K562 (cell line): ENCODE data around the gene TAF8. TPM values are rescaled to one million over a fixed set of nuclear protein-coding genes. Genes with fewer than 3 reads are reported as not detected.

Experiments used
- CREBBP ChIP-seq: IDR thresholded peaks from one replicate; pipeline ENCODE4 v1.6.1; 2012; ENCODE audit warnings: low read depth, mild to moderate bottlenecking, control low read depth, inconsistent platforms, low read length
- FOXJ3 ChIP-seq: sonication (generic); formaldehyde crosslinking; IDR thresholded peaks from 2 replicates; pipeline ENCODE4 v1.4.0; 2020; ENCODE audit warnings: mild to moderate bottlenecking, missing genetic modification reagents
- POLR3G ChIP-seq: IDR thresholded peaks from 2 replicates; pipeline ENCODE4 v1.6.1; 2011; ENCODE audit not compliant: insufficient read length, insufficient replicate concordance; ENCODE audit errors: extremely low read depth
- PURB ChIP-seq: sonication (generic); formaldehyde crosslinking; IDR thresholded peaks from 2 replicates; pipeline ENCODE4 v1.9.0; 2021; ENCODE audit warnings: low read depth, mild to moderate bottlenecking, missing genetic modification reagents
- TBL1XR1 ChIP-seq, 2 experiments: IDR thresholded peaks; 2 replicates each; pipeline ENCODE4 v1.6.1; 2012; ENCODE audit warnings: improper control_type of control experiment in 2 of 2, low read length in 2 of 2, mild to moderate bottlenecking in 1 of 2
- ZNF3 ChIP-seq: fragments of 250-450 bp; sonication (Bioruptor Pico); IDR thresholded peaks from 2 replicates; pipeline ENCODE4 v1.5.0; 2021; ENCODE audit warnings: mild to moderate bottlenecking, moderate library complexity
- ZNF408 ChIP-seq: fragments of 250-450 bp; sonication (Bioruptor Pico); IDR thresholded peaks from 2 replicates; pipeline ENCODE4 v1.4.0; 2020; ENCODE audit warnings: low read depth, mild to moderate bottlenecking, moderate library complexity
- ZNF589 ChIP-seq: fragments of 200-800 bp; sonication (Bioruptor generic); IDR thresholded peaks from 2 replicates; pipeline ENCODE4 v1.6.1; 2016; ENCODE audit warnings: low read depth, missing genetic modification characterization, missing compliant biosample characterization
- ZNF778 ChIP-seq: fragments of 450-650 bp; formaldehyde crosslinking; IDR thresholded peaks from 2 replicates; pipeline ENCODE4 v1.4.0; 2020; ENCODE audit warnings: mild to moderate bottlenecking, moderate library complexity
- ZNF830 ChIP-seq: fragments of 250-450 bp; sonication (Bioruptor Pico); IDR thresholded peaks from 2 replicates; pipeline ENCODE4 v1.5.0; 2021; ENCODE audit warnings: mild to moderate bottlenecking
- polyA plus RNA-seq, 8 experiments: library from polyadenylated mRNA; depleted of rRNA in 4 of 8; stranded (reverse) in 5 of 8; unstranded in 3 of 8; fragments of >200 nt; fragmentation: Nextera tagmentation in 2 of 8; fragmentation: Illumina TruSeq in 1 of 8; extraction: Ambion mirVana in 2 of 8; extraction: Trizol in 1 of 8; gene quantifications; 2 replicates each; pipeline versions ENCODE4 v1.2.1 to v1.2.3, GENCODE V29; 2011 to 2014; ENCODE audit warnings: inconsistent platforms in 1 of 8, missing spikeins in 1 of 8
- total RNA-seq, 7 experiments: library from RNA; depleted of rRNA in 6 of 7; stranded (reverse); fragments of >200 nt in 6 of 7; fragmentation: Illumina TruSeq in 2 of 7; extraction: Trizol in 2 of 7; gene quantifications; 2 replicates each; pipeline versions ENCODE4 v1.2.1 to v1.2.3, GENCODE V29; 2011 to 2021; ENCODE audit warnings: low replicate concordance in 1 of 7
- TF ChIP-seq, protein P1 (sequence below): sonication (generic); formaldehyde crosslinking; IDR thresholded peaks from 2 replicates; pipeline ENCODE4 v1.8.0; 2023; ENCODE audit warnings: mild to moderate bottlenecking, missing genetic modification reagents
- TF ChIP-seq, protein P2 (sequence below), 2 experiments: IDR thresholded peaks; 2 replicates each; pipeline ENCODE4 v1.6.1; 2012; ENCODE audit warnings: improper control_type of control experiment in 2 of 2, low read depth in 2 of 2, low read length in 2 of 2, borderline replicate concordance in 1 of 2
- TF ChIP-seq, protein P3 (sequence below): fragments of 250-450 bp; sonication (Bioruptor Pico); IDR thresholded peaks from 2 replicates; pipeline ENCODE4 v1.8.0; 2022; ENCODE audit warnings: inconsistent platforms, mild to moderate bottlenecking, moderate library complexity, borderline replicate concordance
- TF ChIP-seq, protein P4 (sequence below): fragments of 450-650 bp; formaldehyde crosslinking; IDR thresholded peaks from 2 replicates; pipeline ENCODE4 v1.4.0; 2022; ENCODE audit warnings: missing genetic modification characterization
- TF ChIP-seq, protein P5 (sequence below): fragments of 250-450 bp; sonication (Bioruptor Pico); IDR thresholded peaks from 2 replicates; pipeline ENCODE4 v1.4.0; 2020; ENCODE audit warnings: mild to moderate bottlenecking

TAF8 gene
- total and polyA plus RNA-seq, 9 of the 15 experiments (the other 6 are each of a cell fraction or from before 2014, with no cell fraction given), result 29.4 to 84.0 (median 52.6) TPM

DNA sequence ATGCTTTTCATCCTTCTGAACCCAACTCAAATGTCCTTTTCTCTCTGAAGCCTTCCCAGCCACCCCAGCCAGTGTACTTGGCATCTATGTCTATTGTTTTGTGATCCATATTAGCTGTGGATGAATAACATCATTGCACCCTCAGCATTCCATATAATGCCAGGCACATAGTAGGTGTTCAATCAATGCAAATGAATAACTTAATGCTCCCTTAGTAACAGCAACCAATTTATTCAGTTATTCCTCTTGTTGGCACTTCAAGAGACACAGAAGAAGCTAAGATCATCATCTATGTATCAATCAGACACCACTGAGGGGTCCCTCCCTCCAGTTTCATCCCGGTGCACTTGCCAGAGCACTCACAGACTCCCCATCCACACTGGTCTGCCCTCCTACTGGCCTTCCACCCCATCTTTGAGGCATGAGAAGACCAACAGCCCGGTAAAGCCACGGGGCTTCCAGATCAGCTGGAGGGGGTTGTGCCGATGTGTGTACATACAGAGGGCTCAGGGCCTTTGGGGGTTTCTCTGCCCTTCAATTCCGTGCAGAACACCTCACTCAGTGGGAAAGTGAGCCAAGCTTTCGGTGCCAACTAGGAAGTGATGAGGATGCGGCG lies 2.4 kb upstream of the TAF8 start (continued):
- TF ChIP-seq, protein P1, sequence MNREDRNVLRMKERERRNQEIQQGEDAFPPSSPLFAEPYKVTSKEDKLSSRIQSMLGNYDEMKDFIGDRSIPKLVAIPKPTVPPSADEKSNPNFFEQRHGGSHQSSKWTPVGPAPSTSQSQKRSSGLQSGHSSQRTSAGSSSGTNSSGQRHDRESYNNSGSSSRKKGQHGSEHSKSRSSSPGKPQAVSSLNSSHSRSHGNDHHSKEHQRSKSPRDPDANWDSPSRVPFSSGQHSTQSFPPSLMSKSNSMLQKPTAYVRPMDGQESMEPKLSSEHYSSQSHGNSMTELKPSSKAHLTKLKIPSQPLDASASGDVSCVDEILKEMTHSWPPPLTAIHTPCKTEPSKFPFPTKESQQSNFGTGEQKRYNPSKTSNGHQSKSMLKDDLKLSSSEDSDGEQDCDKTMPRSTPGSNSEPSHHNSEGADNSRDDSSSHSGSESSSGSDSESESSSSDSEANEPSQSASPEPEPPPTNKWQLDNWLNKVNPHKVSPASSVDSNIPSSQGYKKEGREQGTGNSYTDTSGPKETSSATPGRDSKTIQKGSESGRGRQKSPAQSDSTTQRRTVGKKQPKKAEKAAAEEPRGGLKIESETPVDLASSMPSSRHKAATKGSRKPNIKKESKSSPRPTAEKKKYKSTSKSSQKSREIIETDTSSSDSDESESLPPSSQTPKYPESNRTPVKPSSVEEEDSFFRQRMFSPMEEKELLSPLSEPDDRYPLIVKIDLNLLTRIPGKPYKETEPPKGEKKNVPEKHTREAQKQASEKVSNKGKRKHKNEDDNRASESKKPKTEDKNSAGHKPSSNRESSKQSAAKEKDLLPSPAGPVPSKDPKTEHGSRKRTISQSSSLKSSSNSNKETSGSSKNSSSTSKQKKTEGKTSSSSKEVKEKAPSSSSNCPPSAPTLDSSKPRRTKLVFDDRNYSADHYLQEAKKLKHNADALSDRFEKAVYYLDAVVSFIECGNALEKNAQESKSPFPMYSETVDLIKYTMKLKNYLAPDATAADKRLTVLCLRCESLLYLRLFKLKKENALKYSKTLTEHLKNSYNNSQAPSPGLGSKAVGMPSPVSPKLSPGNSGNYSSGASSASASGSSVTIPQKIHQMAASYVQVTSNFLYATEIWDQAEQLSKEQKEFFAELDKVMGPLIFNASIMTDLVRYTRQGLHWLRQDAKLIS (CRISPR knock-in tag), result 0 out of 2 replicates have a peak, but pooled peaks have one; percentile 11
- TF ChIP-seq, protein P2, sequence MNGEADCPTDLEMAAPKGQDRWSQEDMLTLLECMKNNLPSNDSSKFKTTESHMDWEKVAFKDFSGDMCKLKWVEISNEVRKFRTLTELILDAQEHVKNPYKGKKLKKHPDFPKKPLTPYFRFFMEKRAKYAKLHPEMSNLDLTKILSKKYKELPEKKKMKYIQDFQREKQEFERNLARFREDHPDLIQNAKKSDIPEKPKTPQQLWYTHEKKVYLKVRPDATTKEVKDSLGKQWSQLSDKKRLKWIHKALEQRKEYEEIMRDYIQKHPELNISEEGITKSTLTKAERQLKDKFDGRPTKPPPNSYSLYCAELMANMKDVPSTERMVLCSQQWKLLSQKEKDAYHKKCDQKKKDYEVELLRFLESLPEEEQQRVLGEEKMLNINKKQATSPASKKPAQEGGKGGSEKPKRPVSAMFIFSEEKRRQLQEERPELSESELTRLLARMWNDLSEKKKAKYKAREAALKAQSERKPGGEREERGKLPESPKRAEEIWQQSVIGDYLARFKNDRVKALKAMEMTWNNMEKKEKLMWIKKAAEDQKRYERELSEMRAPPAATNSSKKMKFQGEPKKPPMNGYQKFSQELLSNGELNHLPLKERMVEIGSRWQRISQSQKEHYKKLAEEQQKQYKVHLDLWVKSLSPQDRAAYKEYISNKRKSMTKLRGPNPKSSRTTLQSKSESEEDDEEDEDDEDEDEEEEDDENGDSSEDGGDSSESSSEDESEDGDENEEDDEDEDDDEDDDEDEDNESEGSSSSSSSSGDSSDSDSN (IDR thresholded peaks at IDR 0.05; ENCODE audit: borderline replicate concordance in 1 of 2, low read depth in 2 of 2, low read length in 2 of 2), result 0 out of 4 replicates have a peak, but pooled peaks of 1 of the 2 experiments have one; percentile 33
- no peak for TF ChIP-seq PURB (CRISPR knock-in tag)
- TF ChIP-seq, protein P3, sequence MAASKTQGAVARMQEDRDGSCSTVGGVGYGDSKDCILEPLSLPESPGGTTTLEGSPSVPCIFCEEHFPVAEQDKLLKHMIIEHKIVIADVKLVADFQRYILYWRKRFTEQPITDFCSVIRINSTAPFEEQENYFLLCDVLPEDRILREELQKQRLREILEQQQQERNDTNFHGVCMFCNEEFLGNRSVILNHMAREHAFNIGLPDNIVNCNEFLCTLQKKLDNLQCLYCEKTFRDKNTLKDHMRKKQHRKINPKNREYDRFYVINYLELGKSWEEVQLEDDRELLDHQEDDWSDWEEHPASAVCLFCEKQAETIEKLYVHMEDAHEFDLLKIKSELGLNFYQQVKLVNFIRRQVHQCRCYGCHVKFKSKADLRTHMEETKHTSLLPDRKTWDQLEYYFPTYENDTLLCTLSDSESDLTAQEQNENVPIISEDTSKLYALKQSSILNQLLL (CRISPR knock-in tag), result no peak
- TF ChIP-seq ZNF830 (CRISPR knock-in tag), result no peak
- no peak for TF ChIP-seq ZNF778 (CRISPR knock-in tag)
- TF ChIP-seq POLR3G, result no peak
- no peak for TF ChIP-seq TBL1XR1 (IDR thresholded peaks at IDR 0.05; ENCODE audit: low read length in 2 of 2)
- no peak for TF ChIP-seq FOXJ3 (CRISPR knock-in tag)
- TF ChIP-seq, protein P4, sequence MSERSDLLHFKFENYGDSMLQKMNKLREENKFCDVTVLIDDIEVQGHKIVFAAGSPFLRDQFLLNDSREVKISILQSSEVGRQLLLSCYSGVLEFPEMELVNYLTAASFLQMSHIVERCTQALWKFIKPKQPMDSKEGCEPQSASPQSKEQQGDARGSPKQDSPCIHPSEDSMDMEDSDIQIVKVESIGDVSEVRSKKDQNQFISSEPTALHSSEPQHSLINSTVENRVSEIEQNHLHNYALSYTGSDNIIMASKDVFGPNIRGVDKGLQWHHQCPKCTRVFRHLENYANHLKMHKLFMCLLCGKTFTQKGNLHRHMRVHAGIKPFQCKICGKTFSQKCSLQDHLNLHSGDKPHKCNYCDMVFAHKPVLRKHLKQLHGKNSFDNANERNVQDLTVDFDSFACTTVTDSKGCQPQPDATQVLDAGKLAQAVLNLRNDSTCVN (CRISPR knock-in tag), result no peak
- TF ChIP-seq CREBBP, result no peak
- TF ChIP-seq ZNF408 (CRISPR knock-in tag), result no peak
- TF ChIP-seq ZNF3 (CRISPR knock-in tag), result no peak
- TF ChIP-seq ZNF589 (CRISPR knock-in tag), result no peak
- TF ChIP-seq, protein P5, sequence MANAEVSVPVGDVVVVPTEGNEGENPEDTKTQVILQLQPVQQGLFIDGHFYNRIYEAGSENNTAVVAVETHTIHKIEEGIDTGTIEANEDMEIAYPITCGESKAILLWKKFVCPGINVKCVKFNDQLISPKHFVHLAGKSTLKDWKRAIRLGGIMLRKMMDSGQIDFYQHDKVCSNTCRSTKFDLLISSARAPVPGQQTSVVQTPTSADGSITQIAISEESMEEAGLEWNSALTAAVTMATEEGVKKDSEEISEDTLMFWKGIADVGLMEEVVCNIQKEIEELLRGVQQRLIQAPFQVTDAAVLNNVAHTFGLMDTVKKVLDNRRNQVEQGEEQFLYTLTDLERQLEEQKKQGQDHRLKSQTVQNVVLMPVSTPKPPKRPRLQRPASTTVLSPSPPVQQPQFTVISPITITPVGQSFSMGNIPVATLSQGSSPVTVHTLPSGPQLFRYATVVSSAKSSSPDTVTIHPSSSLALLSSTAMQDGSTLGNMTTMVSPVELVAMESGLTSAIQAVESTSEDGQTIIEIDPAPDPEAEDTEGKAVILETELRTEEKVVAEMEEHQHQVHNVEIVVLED (CRISPR knock-in tag), result no peak
